GM12892 (cell line): ENCODE results near the gene TAC4.

Experiments used
- POLR2A ChIP-seq: IDR thresholded peaks from 2 replicates; pipeline ENCODE4 v1.6.1; 2011; ENCODE audit warnings: low read depth, low read length, control low read depth
- POLR2AphosphoS5 ChIP-seq: IDR thresholded peaks from 2 replicates; pipeline ENCODE4 v1.6.1; 2011; ENCODE audit warnings: low read depth, low read length, control low read depth
- TAF1 ChIP-seq: IDR thresholded peaks from 2 replicates; pipeline ENCODE4 v1.6.1; 2011; ENCODE audit warnings: low read depth, mild to moderate bottlenecking, control low read depth, low read length, borderline replicate concordance

- TF ChIP-seq POLR2A (no peak), POLR2AphosphoS5 (no peak), TAF1 (no peak)
Measured at GRCh38 chr17:49793309-49793708, 54.6 kb downstream of the TAC4 start.
